SH-SY5Y (cell line): Measurements from ENCODE around the gene TPSD1.

Experiments
- GATA2 ChIP-seq: IDR thresholded peaks from 2 replicates; pipeline ENCODE4 v1.6.1; 2011; ENCODE audit warnings: mild to moderate bottlenecking, low read depth, low read length
- GATA3 ChIP-seq: IDR thresholded peaks from 2 replicates; pipeline ENCODE4 v1.6.1; 2011; ENCODE audit warnings: low read depth, mild to moderate bottlenecking, low read length, moderate library complexity

DNA sequence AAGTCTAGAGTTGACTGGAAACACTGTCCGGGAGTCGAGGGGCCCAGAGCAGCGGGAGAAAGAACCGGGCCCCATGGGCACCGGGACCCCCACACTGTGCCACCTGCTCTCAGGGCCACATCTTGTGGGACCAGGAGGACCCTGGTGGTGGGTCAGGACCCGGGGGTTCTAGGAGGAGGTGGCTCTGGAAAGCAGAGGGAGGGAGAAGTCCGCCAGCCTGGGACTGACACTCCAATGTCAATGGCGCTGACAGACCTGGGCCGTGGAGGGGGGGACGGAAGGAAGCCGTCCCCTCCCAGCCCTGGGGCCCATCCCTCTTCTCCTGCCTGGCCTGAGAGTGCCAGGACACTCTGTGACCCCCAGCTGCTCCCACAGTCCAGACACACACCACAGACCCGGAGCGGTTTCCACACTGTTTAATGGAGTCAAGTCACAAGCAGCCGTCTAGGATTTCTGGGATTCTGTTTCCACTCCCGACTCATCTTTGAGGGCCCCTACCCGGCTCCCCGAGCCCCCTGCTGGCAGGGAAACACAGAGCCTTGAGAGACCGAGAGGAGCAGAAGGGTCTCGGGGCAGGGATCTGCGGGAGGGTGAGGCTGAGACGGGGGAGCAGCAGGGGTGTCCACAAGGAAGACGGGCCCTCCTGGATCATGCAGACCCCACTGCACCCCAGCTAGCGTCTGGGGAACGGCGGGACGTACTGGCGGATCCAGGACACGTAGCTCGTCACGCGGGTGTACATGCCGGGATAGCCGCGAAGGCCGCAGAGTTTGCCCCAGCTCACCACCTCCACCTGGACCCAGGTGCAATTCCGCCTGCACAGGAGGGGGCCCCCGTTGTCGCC is 30.0 kb downstream of the TPSD1 start:
- no peak for TF ChIP-seq GATA3
- TF ChIP-seq GATA2, result no peak
